ENCODE results near the gene ASIC2. TPM values are rescaled to one million over a fixed set of nuclear protein-coding genes. Genes with fewer than 3 reads are reported as not detected.

ASIC2 gene
- total and polyA plus RNA-seq, 10 donors: not detected

DNA sequence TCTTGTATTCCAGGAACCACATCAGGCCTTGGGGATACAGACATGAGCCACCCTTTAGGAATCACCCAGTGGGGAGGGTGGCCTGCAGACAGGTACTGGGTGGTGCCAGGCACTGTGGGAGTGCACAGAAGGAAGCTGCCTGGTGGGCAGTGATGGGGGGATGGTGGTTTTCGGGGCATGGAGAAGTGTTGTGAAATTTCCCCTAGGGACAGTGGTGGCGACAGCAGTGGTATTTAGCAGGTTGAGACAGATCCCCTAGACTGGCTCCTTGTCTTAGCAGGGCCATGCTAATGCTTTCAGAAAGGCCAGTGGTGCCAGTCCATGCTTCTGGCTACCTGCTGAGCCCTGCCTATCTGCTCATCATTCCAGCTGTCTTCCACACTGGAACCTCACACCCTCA lies 171.8 kb downstream of the ASIC2 start:
- peaks cover 0 to 22% (median 0%) of the 10 kb centered on the region in 7 donors for H3K27me3 ChIP-seq (replicated peaks in 1 of 7)
- WGBS, 5 donors: 32 to 81% (median 50%) methylated on average over 2 of the region's 2 CpGs
- no peaks in the 10 kb centered on the region for H3K9me3 ChIP-seq
- intact Hi-C loops (cut with DNase I; ENCODE audit: low total_unique reads): no loop called here
- TF ChIP-seq, protein P1, sequence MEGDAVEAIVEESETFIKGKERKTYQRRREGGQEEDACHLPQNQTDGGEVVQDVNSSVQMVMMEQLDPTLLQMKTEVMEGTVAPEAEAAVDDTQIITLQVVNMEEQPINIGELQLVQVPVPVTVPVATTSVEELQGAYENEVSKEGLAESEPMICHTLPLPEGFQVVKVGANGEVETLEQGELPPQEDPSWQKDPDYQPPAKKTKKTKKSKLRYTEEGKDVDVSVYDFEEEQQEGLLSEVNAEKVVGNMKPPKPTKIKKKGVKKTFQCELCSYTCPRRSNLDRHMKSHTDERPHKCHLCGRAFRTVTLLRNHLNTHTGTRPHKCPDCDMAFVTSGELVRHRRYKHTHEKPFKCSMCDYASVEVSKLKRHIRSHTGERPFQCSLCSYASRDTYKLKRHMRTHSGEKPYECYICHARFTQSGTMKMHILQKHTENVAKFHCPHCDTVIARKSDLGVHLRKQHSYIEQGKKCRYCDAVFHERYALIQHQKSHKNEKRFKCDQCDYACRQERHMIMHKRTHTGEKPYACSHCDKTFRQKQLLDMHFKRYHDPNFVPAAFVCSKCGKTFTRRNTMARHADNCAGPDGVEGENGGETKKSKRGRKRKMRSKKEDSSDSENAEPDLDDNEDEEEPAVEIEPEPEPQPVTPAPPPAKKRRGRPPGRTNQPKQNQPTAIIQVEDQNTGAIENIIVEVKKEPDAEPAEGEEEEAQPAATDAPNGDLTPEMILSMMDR (IDR thresholded peaks at IDR 0.05 in 8 of 11, conservative IDR thresholded peaks at IDR 0.05 in 3 of 11): no peak
- no peak for TF ChIP-seq POLR2A (IDR thresholded peaks at IDR 0.05)
- no peak for TF ChIP-seq POLR2AphosphoS5 (IDR thresholded peaks at IDR 0.05)
- no peaks in the 10 kb centered on the region for H3K4me1 ChIP-seq
- H3K27ac ChIP-seq: no peak overlapping the region
- no peak overlapping the region for H3K4me3 ChIP-seq
- no peak for DNase-seq
- H3K36me3 ChIP-seq: no peaks in the 10 kb centered on the region

DNA sequence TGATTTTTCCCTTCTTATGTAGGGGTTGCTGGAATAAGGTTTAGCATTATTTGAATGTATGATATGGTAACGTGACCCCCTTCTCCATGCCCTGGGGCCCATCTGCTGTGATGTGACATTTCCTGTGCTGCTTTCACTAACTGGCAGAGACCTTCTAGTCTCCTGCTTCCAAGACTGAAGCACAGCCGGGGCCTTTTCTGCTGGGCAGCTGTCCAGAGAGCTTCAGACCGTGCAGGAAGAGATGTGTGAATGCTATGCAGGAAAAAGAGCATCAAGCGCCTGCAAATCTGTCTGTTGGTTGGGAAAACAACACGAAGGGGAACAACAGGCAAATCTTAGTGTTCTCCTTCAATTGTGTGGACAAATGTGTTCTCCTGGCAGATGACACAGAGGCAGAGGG lies 173.0 kb downstream of the ASIC2 start:
- no peaks in the 10 kb centered on the region for H3K4me1 ChIP-seq
- no peaks in the 10 kb centered on the region for H3K9me3 ChIP-seq
- TF ChIP-seq POLR2AphosphoS5 (IDR thresholded peaks at IDR 0.05) (no peak), POLR2A (IDR thresholded peaks at IDR 0.05) (no peak)
- no peaks in the 10 kb centered on the region for H3K36me3 ChIP-seq
- peaks cover 0 to 22% (median 0%) of the 10 kb centered on the region in 7 donors for H3K27me3 ChIP-seq (replicated peaks in 1 of 7)
- H3K4me3 ChIP-seq: no peak overlapping the region
- intact Hi-C loops (cut with DNase I; ENCODE audit: low total_unique reads): no loop called here
- 30 to 45% (median 41%) methylated on average over 5 of the region's 5 CpGs for WGBS, 5 donors
- DNase-seq: no peak
- no peak overlapping the region for H3K27ac ChIP-seq

DNA sequence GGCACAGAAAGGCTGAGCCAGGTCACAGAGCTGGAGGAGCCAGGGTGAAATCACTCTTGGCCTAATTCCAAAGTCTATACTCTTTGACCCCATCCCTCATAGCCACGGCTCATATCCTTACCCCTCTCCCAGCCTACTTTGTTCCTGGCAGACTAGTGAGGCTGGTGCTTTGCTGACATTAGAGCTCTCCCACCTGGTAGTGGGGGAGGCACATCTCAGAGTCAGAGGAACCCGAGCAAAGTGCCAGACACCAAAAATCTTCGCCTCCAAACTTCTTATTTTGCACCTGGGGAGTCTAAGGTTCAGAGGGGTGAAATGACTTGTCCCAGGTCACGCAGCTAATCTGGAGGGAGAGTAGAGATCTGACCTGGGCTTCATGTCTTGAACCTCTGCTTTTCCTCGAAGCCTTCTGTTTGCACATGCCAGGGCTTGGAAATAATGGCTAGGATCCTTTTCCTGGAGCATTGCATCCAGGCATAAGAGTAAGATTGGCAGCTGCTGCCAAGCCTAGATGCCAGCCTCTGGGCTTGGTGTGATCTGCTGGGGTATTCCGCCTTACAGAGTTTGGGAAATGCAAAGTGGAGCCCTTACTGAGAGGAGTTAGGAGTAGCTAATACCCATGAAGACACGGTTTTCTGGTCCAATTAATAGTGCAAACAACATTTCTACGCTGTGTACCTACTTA lies 174.6 kb downstream of the ASIC2 start:
- DNase-seq: no peak
- Histone ChIP-seq H3K4me1 (no peaks in the 10 kb centered on the region), H3K36me3 (no peaks in the 10 kb centered on the region), H3K27me3 (replicated peaks in 1 of 7) (peaks cover 0 to 23% (median 0%) of the 10 kb centered on the region in 7 donors), H3K4me3 (no peak overlapping the region), H3K27ac (no peak overlapping the region), H3K9me3 (no peaks in the 10 kb centered on the region)
- intact Hi-C loops (cut with DNase I; ENCODE audit: low total_unique reads): no loop called here
- WGBS, 5 donors: 68 to 74% (median 70%) methylated on average over 8 of the region's 8 CpGs
- no peak for TF ChIP-seq POLR2A (IDR thresholded peaks at IDR 0.05)
- TF ChIP-seq, protein P1 (IDR thresholded peaks at IDR 0.05 in 8 of 11, conservative IDR thresholded peaks at IDR 0.05 in 3 of 11): no peak
- no peak for TF ChIP-seq POLR2AphosphoS5 (IDR thresholded peaks at IDR 0.05)

DNA sequence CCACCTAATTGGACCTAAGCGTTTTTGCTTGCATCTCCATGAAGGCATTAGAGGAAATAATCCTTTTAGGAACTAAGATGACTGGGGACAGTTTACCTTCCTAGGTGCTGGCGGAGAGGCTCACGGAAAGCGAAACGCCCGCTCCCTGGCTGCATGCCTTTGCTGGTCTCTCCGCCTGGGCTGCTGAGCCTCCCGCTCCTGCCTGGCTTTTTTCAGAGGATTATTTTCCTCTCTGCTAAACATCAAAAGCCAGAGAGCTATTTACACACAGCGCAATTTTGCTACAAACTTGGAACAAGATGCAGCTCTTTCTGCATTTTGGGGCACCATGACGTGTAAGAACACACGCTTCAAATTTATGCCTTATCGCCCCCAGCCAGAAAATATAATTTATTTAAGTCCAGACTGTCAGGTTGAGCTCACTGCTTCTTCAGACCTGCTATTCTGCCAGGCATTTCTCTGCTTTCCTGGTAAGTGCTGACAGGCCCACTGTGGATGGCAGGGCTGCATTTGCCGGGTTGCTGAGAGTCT lies 177.0 kb downstream of the ASIC2 start:
- H3K4me1 ChIP-seq: no peaks in the 10 kb centered on the region
- no peak for DNase-seq
- H3K27me3 ChIP-seq (replicated peaks in 1 of 7): peaks cover 0 to 15% (median 0%) of the 10 kb centered on the region in 7 donors
- WGBS, 5 donors: 82 to 90% (median 87%) methylated on average over 13 of the region's 13 CpGs
- no peak overlapping the region for H3K27ac ChIP-seq
- TF ChIP-seq, protein P1 (IDR thresholded peaks at IDR 0.05 in 8 of 11, conservative IDR thresholded peaks at IDR 0.05 in 3 of 11): no peak
- TF ChIP-seq POLR2A (IDR thresholded peaks at IDR 0.05) (no peak), POLR2AphosphoS5 (IDR thresholded peaks at IDR 0.05) (no peak)
- no peaks in the 10 kb centered on the region for H3K36me3 ChIP-seq
- no peaks in the 10 kb centered on the region for H3K9me3 ChIP-seq
- H3K4me3 ChIP-seq: no peak overlapping the region
- intact Hi-C loops (cut with DNase I; ENCODE audit: low total_unique reads): no loop called here
